Measurements from ENCODE around the gene ADIPOR2.

DNA sequence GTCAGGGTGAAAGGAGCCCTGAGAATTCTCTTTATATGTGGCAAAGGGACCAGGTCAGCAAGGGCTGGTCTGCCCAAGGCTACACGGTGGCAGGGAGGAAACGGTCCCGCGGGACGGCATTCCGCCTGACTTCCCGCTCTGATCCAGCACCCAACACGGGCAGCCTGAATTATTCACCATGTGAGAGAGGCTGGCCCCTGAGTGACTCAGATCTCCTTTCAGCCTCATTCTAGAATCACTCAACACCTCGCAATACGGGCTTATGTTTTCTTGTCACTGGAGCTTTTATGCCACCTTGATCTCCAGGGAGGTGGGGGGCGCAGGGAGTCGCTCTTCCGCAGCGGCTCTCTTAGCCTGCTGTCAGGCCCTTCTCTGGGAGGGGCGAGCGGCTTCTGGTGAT is 138.0 kb downstream of the ADIPOR2 start:
- TF ChIP-seq POLR2A (IDR thresholded peaks at IDR 0.05) = no peak
- TF ChIP-seq, protein P1, sequence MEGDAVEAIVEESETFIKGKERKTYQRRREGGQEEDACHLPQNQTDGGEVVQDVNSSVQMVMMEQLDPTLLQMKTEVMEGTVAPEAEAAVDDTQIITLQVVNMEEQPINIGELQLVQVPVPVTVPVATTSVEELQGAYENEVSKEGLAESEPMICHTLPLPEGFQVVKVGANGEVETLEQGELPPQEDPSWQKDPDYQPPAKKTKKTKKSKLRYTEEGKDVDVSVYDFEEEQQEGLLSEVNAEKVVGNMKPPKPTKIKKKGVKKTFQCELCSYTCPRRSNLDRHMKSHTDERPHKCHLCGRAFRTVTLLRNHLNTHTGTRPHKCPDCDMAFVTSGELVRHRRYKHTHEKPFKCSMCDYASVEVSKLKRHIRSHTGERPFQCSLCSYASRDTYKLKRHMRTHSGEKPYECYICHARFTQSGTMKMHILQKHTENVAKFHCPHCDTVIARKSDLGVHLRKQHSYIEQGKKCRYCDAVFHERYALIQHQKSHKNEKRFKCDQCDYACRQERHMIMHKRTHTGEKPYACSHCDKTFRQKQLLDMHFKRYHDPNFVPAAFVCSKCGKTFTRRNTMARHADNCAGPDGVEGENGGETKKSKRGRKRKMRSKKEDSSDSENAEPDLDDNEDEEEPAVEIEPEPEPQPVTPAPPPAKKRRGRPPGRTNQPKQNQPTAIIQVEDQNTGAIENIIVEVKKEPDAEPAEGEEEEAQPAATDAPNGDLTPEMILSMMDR (IDR thresholded peaks at IDR 0.05) = no peak
